Nephron progenitor cell (in vitro differentiated cells): ENCODE measurements around the gene TECR.
"Not testable (repeated sequence)": the region's sequence is repeated elsewhere in the genome, so short reads cannot be mapped to it uniquely, and the experiment has no call there.

Experiments
- DNase-seq: peaks from one replicate; pipeline ENCODE4 v3.0.0; 2021
- H3K27ac Mint-ChIP-seq: 2 replicates; pipeline ENCODE4 v1.8.0; 2021; ENCODE audit warnings: mild to moderate bottlenecking, moderate library complexity, mixed read lengths
- H3K27me3 Mint-ChIP-seq: 2 replicates; pipeline ENCODE4 v1.8.0; 2021; ENCODE audit warnings: mild to moderate bottlenecking, low read depth, mixed read lengths; ENCODE audit not compliant: poor library complexity
- H3K36me3 Mint-ChIP-seq: 2 replicates; pipeline ENCODE4 v1.8.0; 2021; ENCODE audit warnings: low read depth, mixed read lengths
- H3K4me1 Mint-ChIP-seq: 2 replicates; pipeline ENCODE4 v1.8.0; 2021; ENCODE audit warnings: mixed read lengths
- H3K4me3 Mint-ChIP-seq: 2 replicates; pipeline ENCODE4 v1.8.0; 2021; ENCODE audit warnings: mild to moderate bottlenecking, moderate library complexity, mixed read lengths
- H3K9me3 Mint-ChIP-seq: 2 replicates; pipeline ENCODE4 v1.8.0; 2021; ENCODE audit warnings: mild to moderate bottlenecking, moderate library complexity, mixed read lengths
- CTCF ChIP-seq: fragments of 200-600 bp; sonication (generic); IDR thresholded peaks from 2 replicates; pipeline ENCODE4 v1.5.0; 2021; ENCODE audit warnings: antibody characterized with exemption

Gene TECR

GRCh38 chr19:14540741-14541525 is 11.5 kb downstream of the TECR start:
- DNase-seq = no peak
- H3K36me3 Mint-ChIP-seq = peaks cover 11% of the 10 kb centered on the region
- peaks cover 25% of the 10 kb centered on the region for H3K4me1 Mint-ChIP-seq
- no peaks in the 10 kb centered on the region for H3K27me3 Mint-ChIP-seq
- H3K4me3 Mint-ChIP-seq = no peak overlapping the region
- no peak for TF ChIP-seq CTCF
- peak overlapping the region; percentile 25 for H3K27ac Mint-ChIP-seq
- no peaks in the 10 kb centered on the region for H3K9me3 Mint-ChIP-seq

- not testable (repeated sequence) for H3K4me3 Mint-ChIP-seq, H3K27ac Mint-ChIP-seq
Observed at GRCh38 chr19:14541979-14542378, 12.6 kb downstream of the TECR start.

GRCh38 chr19:14542711-14543328 is 13.4 kb downstream of the TECR start:
- DNase-seq = no peak
- peaks cover 11% of the 10 kb centered on the region for H3K36me3 Mint-ChIP-seq
- no peak for TF ChIP-seq CTCF
- peaks cover 8% of the 10 kb centered on the region for H3K4me1 Mint-ChIP-seq
- no peaks in the 10 kb centered on the region for H3K9me3 Mint-ChIP-seq
- no peak overlapping the region for H3K27ac Mint-ChIP-seq
- no peaks in the 10 kb centered on the region for H3K27me3 Mint-ChIP-seq
- no peak overlapping the region for H3K4me3 Mint-ChIP-seq

More at GRCh38 chr19:14541979-14542378, 12.6 kb downstream of the TECR start:
- Mint-ChIP-seq H3K4me1 (peaks cover 17% of the 10 kb centered on the region), H3K36me3 (peaks cover 11% of the 10 kb centered on the region)
- H3K27me3 Mint-ChIP-seq, DNase-seq, H3K9me3 Mint-ChIP-seq: not testable (repeated sequence)

GRCh38 chr19:14544047-14544446 is 14.7 kb downstream of the TECR start:
- H3K27ac Mint-ChIP-seq = peak overlapping the region; percentile 85
- peaks cover 19% of the 10 kb centered on the region for H3K36me3 Mint-ChIP-seq
- TF ChIP-seq CTCF = no peak

GRCh38 chr19:14544977-14545715 is 15.8 kb downstream of the TECR start:
- Mint-ChIP-seq H3K9me3 (no peaks in the 10 kb centered on the region), H3K4me1 (peaks cover 10% of the 10 kb centered on the region), H3K4me3 (no peak overlapping the region), H3K36me3 (peaks cover 18% of the 10 kb centered on the region), H3K27ac (no peak overlapping the region), H3K27me3 (no peaks in the 10 kb centered on the region)
- no peak for TF ChIP-seq CTCF
- DNase-seq = no peak

More at GRCh38 chr19:14544047-14544446, 14.7 kb downstream of the TECR start:
- no peaks in the 10 kb centered on the region for H3K27me3 Mint-ChIP-seq
- no peak for DNase-seq
- no peak overlapping the region for H3K4me3 Mint-ChIP-seq
- H3K4me1 Mint-ChIP-seq = peaks cover 5% of the 10 kb centered on the region
- H3K9me3 Mint-ChIP-seq = no peaks in the 10 kb centered on the region

GRCh38 chr19:14545716-14546082 is 16.3 kb downstream of the TECR start:
- no peak overlapping the region for H3K4me3 Mint-ChIP-seq
- H3K27ac Mint-ChIP-seq = no peak overlapping the region
- no peak for TF ChIP-seq CTCF
- no peaks in the 10 kb centered on the region for H3K9me3 Mint-ChIP-seq
- peaks cover 16% of the 10 kb centered on the region for H3K4me1 Mint-ChIP-seq
- no peaks in the 10 kb centered on the region for H3K27me3 Mint-ChIP-seq
- H3K36me3 Mint-ChIP-seq = peaks cover 18% of the 10 kb centered on the region
- DNase-seq = no peak
